Measurements from ENCODE around the gene KCNMB2. TPM values are rescaled to one million over a fixed set of nuclear protein-coding genes. Genes with fewer than 3 reads are reported as not detected.

KCNMB2 gene
- total RNA-seq, 2 donors from 2014 or later, result 0.42 to 0.72 TPM

DNA sequence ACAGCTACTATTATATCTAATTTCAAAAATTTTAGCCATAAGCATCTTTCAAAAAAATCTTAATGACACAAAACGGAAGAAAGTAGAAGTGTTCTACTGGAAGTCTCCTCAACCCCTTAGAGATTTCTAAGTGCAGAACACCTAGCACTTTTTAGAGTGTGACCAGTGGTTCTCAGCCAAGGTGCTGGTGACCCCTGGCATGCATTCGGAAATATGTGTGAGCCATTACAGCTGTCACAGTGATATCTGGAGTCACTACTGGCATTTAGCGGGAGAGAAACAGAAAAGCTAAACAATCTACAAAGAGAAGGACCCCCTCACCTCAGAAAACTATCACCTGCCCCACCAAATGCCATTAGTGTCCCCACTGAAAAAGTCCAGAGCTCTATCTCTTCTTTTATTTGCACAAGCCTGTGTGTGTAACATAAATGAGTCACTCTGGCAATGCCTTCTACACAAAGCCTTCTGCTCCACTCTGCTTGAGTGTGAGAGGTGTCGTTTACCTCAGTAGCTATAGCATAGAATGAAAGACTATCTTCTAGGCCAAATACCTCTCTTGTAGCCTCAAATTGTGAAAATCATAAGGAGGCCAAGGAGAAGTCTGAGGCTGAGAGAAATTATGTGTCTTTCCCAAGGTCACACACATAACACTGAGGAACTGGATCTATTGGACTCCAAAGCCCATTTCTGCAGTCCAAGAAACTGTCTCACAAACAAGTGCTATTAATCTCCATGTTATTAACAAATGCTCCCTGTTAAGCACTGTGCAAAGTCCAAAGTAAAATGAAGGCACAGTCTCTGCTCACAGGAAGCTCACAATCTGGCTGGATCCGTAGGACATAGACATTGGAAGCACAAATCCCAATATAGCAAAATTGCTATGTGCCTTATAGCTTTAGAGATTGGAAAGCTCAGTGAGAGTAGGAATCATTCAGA, 28.5 kb upstream of the KCNMB2 start:
- Histone ChIP-seq H3K9ac (ENCODE audit: low read depth in 2 of 2, low read length in 2 of 2) (no peak overlapping the region), H3K27ac (no peak overlapping the region), H3K4me3 (no peak overlapping the region), H3K4me1 (no peaks in the 10 kb centered on the region), H3K36me3 (no peaks in the 10 kb centered on the region), H3K9me3 (no peaks in the 10 kb centered on the region), H3K27me3 (no peaks in the 10 kb centered on the region)
- intact Hi-C loops (cut with DNase I), result no loop called here
- no peak for TF ChIP-seq CTCF (IDR thresholded peaks at IDR 0.05)
- no peak for DNase-seq

- no peak overlapping the region for H3K9ac ChIP-seq (ENCODE audit: low read depth in 2 of 2, low read length in 2 of 2)
These were observed 27.8 kb upstream of the KCNMB2 start for GRCh38 chr3:178508443-178508825.

DNA sequence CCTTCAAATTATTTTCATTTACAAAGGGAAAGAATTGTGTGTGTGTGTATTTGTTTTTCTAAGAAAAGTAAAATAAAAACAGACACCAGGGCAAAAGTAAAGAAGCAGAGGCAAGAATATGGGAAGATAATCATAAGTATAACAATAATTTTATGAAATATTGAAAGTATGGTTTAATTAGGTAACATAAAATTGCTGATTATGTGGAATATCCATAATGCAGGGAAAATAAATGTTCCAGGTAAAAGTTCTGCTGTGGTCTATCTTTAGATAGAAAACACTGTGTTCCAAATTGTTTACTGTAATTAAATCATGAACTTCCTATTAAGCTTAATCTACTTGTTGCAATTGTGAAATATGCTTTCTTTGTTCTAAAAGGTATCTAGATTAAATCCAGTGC, 25.7 kb upstream of the KCNMB2 start:
- no peaks in the 10 kb centered on the region for H3K9me3 ChIP-seq
- intact Hi-C loops (cut with DNase I), result no loop called here
- H3K9ac ChIP-seq (ENCODE audit: low read depth in 2 of 2, low read length in 2 of 2), result no peak overlapping the region
- H3K27ac ChIP-seq, result no peak overlapping the region
- no peaks in the 10 kb centered on the region for H3K27me3 ChIP-seq
- no peaks in the 10 kb centered on the region for H3K4me1 ChIP-seq
- H3K36me3 ChIP-seq, result no peaks in the 10 kb centered on the region
- no peak overlapping the region for H3K4me3 ChIP-seq
- TF ChIP-seq CTCF (IDR thresholded peaks at IDR 0.05), result no peak
- no peak for DNase-seq

More at GRCh38 chr3:178508443-178508825, 27.8 kb upstream of the KCNMB2 start:
- no peaks in the 10 kb centered on the region for H3K36me3 ChIP-seq
- no peaks in the 10 kb centered on the region for H3K9me3 ChIP-seq
- H3K27me3 ChIP-seq, result no peaks in the 10 kb centered on the region
- no peak for DNase-seq
- H3K4me3 ChIP-seq, result no peak overlapping the region
- no peak for TF ChIP-seq CTCF (IDR thresholded peaks at IDR 0.05)
- H3K27ac ChIP-seq, result no peak overlapping the region
- H3K4me1 ChIP-seq, result no peaks in the 10 kb centered on the region
- intact Hi-C loops (cut with DNase I), result no loop called here

DNA sequence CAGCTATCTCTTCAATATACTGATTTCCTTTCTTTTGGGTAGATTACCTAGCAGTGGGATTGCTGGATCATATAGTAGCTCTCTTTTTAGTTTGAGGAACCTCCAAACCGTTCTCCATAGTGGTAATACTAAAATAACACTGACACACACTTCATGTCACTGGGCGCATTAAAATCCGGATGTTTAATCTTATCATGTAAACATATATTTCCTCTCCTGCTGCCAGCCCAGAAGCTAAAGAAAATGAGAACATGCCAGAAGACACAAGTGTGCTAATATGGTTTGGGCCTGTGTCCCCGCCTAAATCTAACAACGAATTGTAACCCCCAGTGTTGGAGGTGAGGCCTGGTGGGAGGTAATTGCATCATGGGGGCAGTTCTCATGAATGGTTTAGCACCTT, 23.6 kb upstream of the KCNMB2 start:
- Histone ChIP-seq H3K9ac (ENCODE audit: low read depth in 2 of 2, low read length in 2 of 2) (no peak overlapping the region), H3K4me1 (no peaks in the 10 kb centered on the region), H3K27ac (no peak overlapping the region), H3K9me3 (no peaks in the 10 kb centered on the region), H3K27me3 (no peaks in the 10 kb centered on the region), H3K4me3 (no peak overlapping the region), H3K36me3 (no peaks in the 10 kb centered on the region)
- intact Hi-C loops (cut with DNase I), result no loop called here
- no peak for DNase-seq
- no peak for TF ChIP-seq CTCF (IDR thresholded peaks at IDR 0.05)

DNA sequence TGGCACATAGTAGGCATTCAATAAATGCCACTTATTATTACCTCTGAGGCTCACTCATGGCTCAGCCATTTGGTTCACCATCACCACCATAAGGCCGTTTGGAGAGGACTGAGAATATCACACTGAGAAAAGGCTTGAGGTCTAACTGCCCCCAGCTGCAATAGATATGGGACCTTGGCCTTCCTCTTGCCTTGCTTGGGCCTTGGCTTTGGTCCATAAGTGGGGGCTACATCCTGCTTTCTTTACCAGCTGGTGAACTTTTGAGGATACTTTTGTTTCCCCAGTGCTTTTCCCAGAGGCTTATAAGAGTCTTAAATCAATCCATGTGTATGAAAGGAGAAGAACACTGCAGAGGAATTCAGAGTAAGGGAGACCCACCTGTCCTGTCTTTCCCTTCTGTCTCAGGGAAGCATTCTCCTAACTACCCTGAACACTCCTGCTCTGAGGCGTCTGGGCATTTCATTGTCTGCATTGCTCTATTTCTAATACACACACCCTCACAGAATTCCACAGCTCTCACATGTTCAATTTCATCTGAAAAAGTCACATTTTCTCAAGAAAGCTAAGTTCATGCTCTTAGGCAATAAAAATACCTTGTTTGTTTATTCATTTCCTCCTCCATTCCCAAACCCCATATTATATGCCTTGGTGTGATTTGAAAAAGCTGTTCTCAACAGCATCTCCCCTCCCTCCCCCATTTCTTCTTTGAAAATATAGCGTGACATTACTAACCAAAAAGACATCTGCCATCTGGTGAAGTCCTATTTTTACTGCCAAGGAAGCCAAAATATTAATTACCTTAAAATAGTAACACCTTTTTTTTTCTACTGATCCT, 22.5 kb upstream of the KCNMB2 start:
- no peak overlapping the region for H3K4me3 ChIP-seq
- DNase-seq, result no peak
- H3K4me1 ChIP-seq, result no peaks in the 10 kb centered on the region
- H3K9me3 ChIP-seq, result no peaks in the 10 kb centered on the region
- no peak overlapping the region for H3K27ac ChIP-seq
- intact Hi-C loops (cut with DNase I), result no loop called here
- no peak for TF ChIP-seq CTCF (IDR thresholded peaks at IDR 0.05)
- no peak overlapping the region for H3K9ac ChIP-seq (ENCODE audit: low read depth in 2 of 2, low read length in 2 of 2)
- H3K27me3 ChIP-seq, result no peaks in the 10 kb centered on the region
- no peaks in the 10 kb centered on the region for H3K36me3 ChIP-seq

Measured in colonic mucosa (tissue), 4 donors.